Activated naive CD4-positive, alpha-beta T cell treated with anti-CD3 and anti-CD28 coated beads, Interleukin-2, amount 50 U/mL, for 24 hours (primary cell): ENCODE results near the gene FGF14.

Experiments
- H3K27ac Mint-ChIP-seq: one replicate; pipeline ENCODE4 v1.8.0; 2021; ENCODE audit warnings: mild to moderate bottlenecking, mixed read lengths
- H3K27me3 Mint-ChIP-seq: one replicate; pipeline ENCODE4 v1.8.0; 2021; ENCODE audit warnings: mixed read lengths
- H3K36me3 Mint-ChIP-seq: one replicate; pipeline ENCODE4 v1.8.0; 2021; ENCODE audit warnings: mixed read lengths
- H3K4me1 Mint-ChIP-seq: one replicate; pipeline ENCODE4 v1.8.0; 2021; ENCODE audit warnings: mixed read lengths
- H3K4me3 Mint-ChIP-seq: one replicate; pipeline ENCODE4 v1.8.0; 2021; ENCODE audit warnings: mild to moderate bottlenecking, mixed read lengths
- H3K9me3 Mint-ChIP-seq: one replicate; pipeline ENCODE4 v1.8.0; 2021; ENCODE audit warnings: mixed read lengths

FGF14 gene

GRCh38 chr13:102261316-102261715, 140.5 kb downstream of the FGF14 start:
- Mint-ChIP-seq H3K27ac (no peak overlapping the region), H3K4me3 (no peak overlapping the region), H3K27me3 (peaks cover 3% of the 10 kb centered on the region)

DNA sequence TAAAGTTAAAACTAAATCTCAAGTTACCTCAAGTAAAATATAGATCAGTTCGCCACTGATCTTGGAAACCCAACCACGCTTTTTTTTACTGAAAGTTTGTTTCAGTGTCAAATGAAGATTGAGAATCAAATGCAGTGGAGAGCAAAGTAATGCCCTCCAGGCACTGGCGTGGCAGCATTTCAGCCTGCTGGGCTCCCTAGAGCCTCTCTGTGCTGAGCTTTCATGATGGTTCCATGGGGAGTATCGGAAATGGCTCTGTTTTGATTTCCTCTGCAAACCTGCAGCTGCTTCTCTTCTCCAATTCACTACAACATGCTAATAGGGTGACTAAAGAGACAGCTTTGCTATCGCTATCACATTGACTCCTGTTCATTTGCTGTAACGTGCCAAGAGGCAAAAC, 141.6 kb downstream of the FGF14 start:
- no peaks in the 10 kb centered on the region for H3K36me3 Mint-ChIP-seq
- H3K27me3 Mint-ChIP-seq: peaks cover 3% of the 10 kb centered on the region
- H3K4me3 Mint-ChIP-seq: no peak overlapping the region
- H3K9me3 Mint-ChIP-seq: no peaks in the 10 kb centered on the region
- H3K27ac Mint-ChIP-seq: no peak overlapping the region
- no peaks in the 10 kb centered on the region for H3K4me1 Mint-ChIP-seq

More at GRCh38 chr13:102261316-102261715, 140.5 kb downstream of the FGF14 start:
- no peaks in the 10 kb centered on the region for H3K36me3 Mint-ChIP-seq
- no peaks in the 10 kb centered on the region for H3K9me3 Mint-ChIP-seq
- no peaks in the 10 kb centered on the region for H3K4me1 Mint-ChIP-seq

GRCh38 chr13:102255409-102255808, 146.4 kb downstream of the FGF14 start:
- Mint-ChIP-seq H3K4me3 (no peak overlapping the region), H3K4me1 (no peaks in the 10 kb centered on the region), H3K36me3 (no peaks in the 10 kb centered on the region), H3K9me3 (peaks cover 5% of the 10 kb centered on the region), H3K27ac (no peak overlapping the region), H3K27me3 (no peaks in the 10 kb centered on the region)

DNA sequence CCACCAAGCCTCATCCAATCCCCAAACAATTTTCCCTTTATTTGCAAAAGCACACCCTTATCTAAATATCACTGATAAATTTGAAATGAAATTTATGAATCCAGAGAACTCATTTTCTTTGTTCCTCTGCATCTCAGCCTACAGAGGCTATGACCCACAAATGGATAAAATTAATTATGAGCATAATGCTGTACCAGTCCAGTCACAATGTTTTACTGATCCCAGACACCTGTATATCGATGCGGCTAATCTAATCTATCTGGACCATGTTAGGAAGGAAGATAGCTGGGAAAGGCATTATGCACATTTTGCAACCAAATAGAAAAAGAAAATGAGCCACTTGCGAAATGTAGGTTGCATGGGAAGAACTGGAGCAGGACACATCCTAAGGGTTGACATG, 150.0 kb downstream of the FGF14 start:
- Mint-ChIP-seq H3K4me1 (no peaks in the 10 kb centered on the region), H3K9me3 (peaks cover 14% of the 10 kb centered on the region), H3K36me3 (no peaks in the 10 kb centered on the region), H3K4me3 (no peak overlapping the region), H3K27ac (no peak overlapping the region), H3K27me3 (no peaks in the 10 kb centered on the region)

- H3K9me3 Mint-ChIP-seq: peaks cover 14% of the 10 kb centered on the region
- H3K27me3 Mint-ChIP-seq: no peaks in the 10 kb centered on the region
- no peaks in the 10 kb centered on the region for H3K36me3 Mint-ChIP-seq
- no peaks in the 10 kb centered on the region for H3K4me1 Mint-ChIP-seq
- no peak overlapping the region for H3K27ac Mint-ChIP-seq
- H3K4me3 Mint-ChIP-seq: no peak overlapping the region
Observed at GRCh38 chr13:102250448-102250847, 151.4 kb downstream of the FGF14 start.

DNA sequence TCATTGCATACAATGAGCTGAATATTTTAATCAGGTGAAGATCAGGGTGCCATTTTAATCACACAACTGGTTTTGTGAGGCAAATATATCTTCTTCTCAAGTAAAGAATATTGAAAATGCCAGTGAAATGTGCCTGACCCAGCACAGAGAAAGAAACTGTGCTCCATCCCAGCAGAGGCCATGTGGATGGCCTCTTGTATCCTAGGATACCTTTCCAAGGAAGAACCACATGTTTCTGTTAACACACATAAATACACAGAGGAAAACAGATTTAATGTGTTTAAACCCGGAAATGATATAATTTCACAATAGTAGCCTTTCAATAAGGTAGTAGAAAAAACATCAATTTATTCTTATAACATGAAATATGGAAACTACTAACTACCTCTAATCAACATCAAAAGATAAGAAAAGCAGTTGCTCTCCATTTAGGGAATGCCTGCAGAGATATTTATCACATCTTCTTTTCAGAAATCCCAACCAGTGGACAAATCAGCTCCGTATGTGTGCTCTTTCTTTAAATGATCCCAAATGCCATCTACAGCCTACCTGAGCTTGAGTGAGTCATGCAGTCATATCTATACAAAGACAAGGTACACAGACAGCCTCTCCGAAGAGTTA, 157.1 kb downstream of the FGF14 start:
- H3K9me3 Mint-ChIP-seq: peaks cover 9% of the 10 kb centered on the region
- no peaks in the 10 kb centered on the region for H3K36me3 Mint-ChIP-seq
- no peaks in the 10 kb centered on the region for H3K4me1 Mint-ChIP-seq
- H3K27ac Mint-ChIP-seq: no peak overlapping the region
- peaks cover 5% of the 10 kb centered on the region for H3K27me3 Mint-ChIP-seq
- no peak overlapping the region for H3K4me3 Mint-ChIP-seq

DNA sequence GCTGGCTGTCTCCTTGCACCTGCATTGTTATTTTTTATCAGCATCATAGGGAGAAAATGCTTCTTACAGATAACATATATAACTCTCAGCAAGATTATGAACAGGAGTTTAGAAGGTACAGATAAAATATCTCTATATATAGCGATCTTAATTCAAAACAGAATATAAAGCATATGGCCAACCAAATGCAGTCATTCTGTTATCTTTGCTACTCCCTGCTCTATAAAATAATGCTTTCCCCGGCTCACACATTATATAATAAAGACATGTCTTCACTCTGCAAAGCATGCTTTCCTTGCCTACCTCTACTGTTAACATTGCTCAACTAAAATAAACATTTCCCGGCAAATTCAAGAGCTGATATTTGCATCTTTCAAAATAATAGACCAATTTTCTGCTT, 161.7 kb downstream of the FGF14 start:
- Mint-ChIP-seq H3K4me1 (no peaks in the 10 kb centered on the region), H3K27ac (no peak overlapping the region), H3K36me3 (no peaks in the 10 kb centered on the region), H3K4me3 (no peak overlapping the region), H3K27me3 (peaks cover 5% of the 10 kb centered on the region), H3K9me3 (no peaks in the 10 kb centered on the region)

GRCh38 chr13:102237230-102237629, 164.6 kb downstream of the FGF14 start:
- H3K4me1 Mint-ChIP-seq: no peaks in the 10 kb centered on the region
- no peaks in the 10 kb centered on the region for H3K36me3 Mint-ChIP-seq
- no peak overlapping the region for H3K4me3 Mint-ChIP-seq
- no peak overlapping the region for H3K27ac Mint-ChIP-seq
- peaks cover 5% of the 10 kb centered on the region for H3K27me3 Mint-ChIP-seq
- H3K9me3 Mint-ChIP-seq: no peaks in the 10 kb centered on the region

- Mint-ChIP-seq H3K4me3 (no peak overlapping the region), H3K4me1 (no peaks in the 10 kb centered on the region), H3K27ac (no peak overlapping the region), H3K36me3 (no peaks in the 10 kb centered on the region), H3K27me3 (peaks cover 5% of the 10 kb centered on the region), H3K9me3 (no peaks in the 10 kb centered on the region)
Observed at GRCh38 chr13:102236830-102237229, 165.0 kb downstream of the FGF14 start.

DNA sequence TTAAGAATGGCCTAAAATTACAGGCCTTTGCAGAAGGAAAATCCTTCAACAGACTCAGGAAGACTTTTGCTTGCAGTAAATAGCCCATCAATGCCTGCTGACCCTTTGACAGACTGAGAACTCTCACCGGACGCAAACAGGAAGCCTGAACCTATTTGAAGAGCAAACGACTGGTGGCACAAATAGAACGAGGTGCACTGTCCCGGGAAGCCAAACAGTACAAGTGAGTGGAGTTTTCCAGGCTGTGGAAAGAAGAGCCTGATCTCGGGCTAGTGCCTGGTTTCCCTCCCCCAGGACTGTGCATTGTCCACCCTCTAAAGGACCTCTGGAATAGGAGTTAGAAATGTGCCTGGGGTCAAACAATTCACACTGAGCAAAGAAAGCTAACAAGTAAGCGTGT, 165.5 kb downstream of the FGF14 start:
- Mint-ChIP-seq H3K27me3 (peaks cover 5% of the 10 kb centered on the region), H3K36me3 (no peaks in the 10 kb centered on the region), H3K4me1 (no peaks in the 10 kb centered on the region), H3K27ac (no peak overlapping the region), H3K4me3 (no peak overlapping the region), H3K9me3 (no peaks in the 10 kb centered on the region)

GRCh38 chr13:102235689-102236088, 166.2 kb downstream of the FGF14 start:
- Mint-ChIP-seq H3K4me1 (no peaks in the 10 kb centered on the region), H3K9me3 (no peaks in the 10 kb centered on the region), H3K36me3 (no peaks in the 10 kb centered on the region), H3K4me3 (no peak overlapping the region), H3K27me3 (peaks cover 5% of the 10 kb centered on the region), H3K27ac (no peak overlapping the region)

DNA sequence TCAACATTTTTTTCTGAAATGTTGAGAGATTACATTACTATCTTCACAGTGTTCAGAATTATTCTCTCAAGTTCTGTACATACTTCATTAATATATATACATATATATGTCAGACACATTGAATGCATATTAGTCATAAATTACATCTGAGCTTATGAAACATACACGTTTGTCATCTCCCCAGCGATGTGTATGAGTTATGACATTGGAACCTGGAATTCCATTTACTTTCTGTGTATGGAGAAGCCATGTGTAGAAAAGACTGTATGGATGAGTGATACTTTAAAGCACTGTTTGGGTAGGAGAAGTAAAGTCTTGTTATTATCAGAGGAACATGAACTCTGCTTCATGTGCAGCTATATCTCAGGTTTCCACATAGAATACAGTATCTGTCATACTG, 167.2 kb downstream of the FGF14 start:
- H3K9me3 Mint-ChIP-seq: no peaks in the 10 kb centered on the region
- H3K4me1 Mint-ChIP-seq: no peaks in the 10 kb centered on the region
- peaks cover 2% of the 10 kb centered on the region for H3K27me3 Mint-ChIP-seq
- H3K4me3 Mint-ChIP-seq: no peak overlapping the region
- no peaks in the 10 kb centered on the region for H3K36me3 Mint-ChIP-seq
- no peak overlapping the region for H3K27ac Mint-ChIP-seq

DNA sequence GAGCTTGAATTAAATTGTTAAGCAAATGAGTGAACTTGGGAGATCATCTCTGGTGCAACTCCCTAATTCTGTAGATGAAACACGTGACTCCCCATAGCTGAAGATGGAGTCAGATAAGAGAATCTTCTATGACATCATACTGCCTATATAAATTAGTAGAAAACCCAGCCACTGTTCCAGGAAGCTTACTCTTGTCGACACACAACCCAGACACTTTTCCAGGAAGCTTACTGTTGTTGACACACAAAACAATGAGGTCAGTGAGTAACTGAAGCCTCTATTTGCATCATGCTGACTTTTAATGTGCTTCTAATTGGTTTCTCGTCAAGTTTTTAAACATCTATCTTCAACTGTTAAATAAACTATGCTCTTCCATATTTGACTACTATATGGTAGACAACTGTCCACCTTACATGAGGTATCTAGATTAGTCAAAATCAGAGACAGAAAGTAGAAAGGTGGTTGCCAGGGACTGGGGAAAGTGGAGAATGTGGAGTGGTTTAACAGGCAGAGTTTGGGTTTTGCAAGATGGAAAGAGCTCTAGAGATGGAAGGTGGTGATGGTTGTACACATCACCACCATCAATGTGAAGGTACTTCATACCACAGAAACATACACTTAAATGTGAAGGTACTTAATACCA, 168.2 kb downstream of the FGF14 start:
- H3K9me3 Mint-ChIP-seq: no peaks in the 10 kb centered on the region
- H3K27ac Mint-ChIP-seq: no peak overlapping the region
- peaks cover 2% of the 10 kb centered on the region for H3K27me3 Mint-ChIP-seq
- no peak overlapping the region for H3K4me3 Mint-ChIP-seq
- H3K4me1 Mint-ChIP-seq: no peaks in the 10 kb centered on the region
- H3K36me3 Mint-ChIP-seq: no peaks in the 10 kb centered on the region

GRCh38 chr13:102231479-102231878, 170.4 kb downstream of the FGF14 start:
- Mint-ChIP-seq H3K9me3 (no peaks in the 10 kb centered on the region), H3K27ac (no peak overlapping the region), H3K27me3 (peaks cover 7% of the 10 kb centered on the region), H3K4me1 (no peaks in the 10 kb centered on the region), H3K4me3 (no peak overlapping the region), H3K36me3 (no peaks in the 10 kb centered on the region)

- peaks cover 5% of the 10 kb centered on the region for H3K27me3 Mint-ChIP-seq
- no peak overlapping the region for H3K27ac Mint-ChIP-seq
- H3K4me3 Mint-ChIP-seq: no peak overlapping the region
- no peaks in the 10 kb centered on the region for H3K36me3 Mint-ChIP-seq
- H3K4me1 Mint-ChIP-seq: no peaks in the 10 kb centered on the region
- H3K9me3 Mint-ChIP-seq: no peaks in the 10 kb centered on the region
Observed at GRCh38 chr13:102227741-102228140, 174.1 kb downstream of the FGF14 start.

DNA sequence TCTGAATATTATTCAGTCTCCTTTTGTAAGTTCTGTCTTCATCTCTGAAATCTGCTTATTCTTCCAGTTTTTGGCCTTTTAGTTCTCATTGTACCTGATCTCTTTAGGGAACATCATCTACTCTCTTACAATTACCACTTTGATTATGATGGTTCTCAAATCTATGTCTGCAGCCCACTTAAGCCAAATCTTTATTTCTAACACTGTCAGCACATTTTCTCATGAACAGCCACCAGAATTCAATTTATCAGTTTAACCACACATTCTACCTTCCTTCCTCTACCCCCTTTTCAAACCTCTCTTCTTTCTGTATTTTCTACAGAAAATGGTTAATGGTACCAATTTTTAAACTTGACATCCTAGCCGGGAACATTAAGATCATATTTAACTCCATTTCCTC, 175.3 kb downstream of the FGF14 start:
- Mint-ChIP-seq H3K27ac (no peak overlapping the region), H3K36me3 (no peaks in the 10 kb centered on the region), H3K9me3 (no peaks in the 10 kb centered on the region), H3K27me3 (peaks cover 5% of the 10 kb centered on the region), H3K4me3 (no peak overlapping the region), H3K4me1 (no peaks in the 10 kb centered on the region)

- H3K27me3 Mint-ChIP-seq: peaks cover 5% of the 10 kb centered on the region
- no peaks in the 10 kb centered on the region for H3K9me3 Mint-ChIP-seq
- no peaks in the 10 kb centered on the region for H3K4me1 Mint-ChIP-seq
- no peak overlapping the region for H3K4me3 Mint-ChIP-seq
- H3K36me3 Mint-ChIP-seq: no peaks in the 10 kb centered on the region
- no peak overlapping the region for H3K27ac Mint-ChIP-seq
Observed at GRCh38 chr13:102225892-102226291, 176.0 kb downstream of the FGF14 start.
